HepG2 (cell line): ENCODE measurements around the gene SMC1B. TPM values are rescaled to one million over a fixed set of nuclear protein-coding genes. Genes with fewer than 3 reads are reported as not detected.

Source experiments
- BORCS8-MEF2B ChIP-seq: sonication (generic); formaldehyde crosslinking; IDR thresholded peaks from 2 replicates; pipeline ENCODE4 v1.8.0; 2022; ENCODE audit warnings: mild to moderate bottlenecking, missing genetic modification reagents
- BRCA1 ChIP-seq: sonication (generic); formaldehyde crosslinking; IDR thresholded peaks from 2 replicates; pipeline ENCODE4 v1.4.0; 2020; ENCODE audit warnings: missing genetic modification reagents
- CENPBD1 ChIP-seq: sonication (generic); formaldehyde crosslinking; IDR thresholded peaks from 2 replicates; pipeline ENCODE4 v1.8.0; 2022; ENCODE audit warnings: missing genetic modification reagents, low read depth, mild to moderate bottlenecking, borderline replicate concordance
- DPF2 ChIP-seq: sonication (generic); formaldehyde crosslinking; IDR thresholded peaks from 2 replicates; pipeline ENCODE4 v1.4.0; 2020; ENCODE audit warnings: mild to moderate bottlenecking, low read depth, missing genetic modification reagents, borderline replicate concordance
- GLI4 ChIP-seq: sonication (generic); formaldehyde crosslinking; IDR thresholded peaks from 2 replicates; pipeline ENCODE4 v1.5.1; 2020; ENCODE audit warnings: missing genetic modification reagents, mild to moderate bottlenecking, moderate library complexity, borderline replicate concordance
- IRF9 ChIP-seq: sonication (generic); formaldehyde crosslinking; IDR thresholded peaks from 2 replicates; pipeline ENCODE4 v1.8.0; 2022; ENCODE audit warnings: missing genetic modification reagents, mild to moderate bottlenecking, borderline replicate concordance
- MBD4 ChIP-seq: IDR thresholded peaks from 2 replicates; pipeline ENCODE4 v1.6.1; 2012; ENCODE audit warnings: low read length, inconsistent platforms, borderline replicate concordance
- PRDM10 ChIP-seq: sonication (generic); formaldehyde crosslinking; IDR thresholded peaks from 2 replicates; pipeline ENCODE4 v1.4.0; 2020; ENCODE audit warnings: low read depth, missing genetic modification reagents
- SETDB1 ChIP-seq: sonication (generic); formaldehyde crosslinking; IDR thresholded peaks from 2 replicates; pipeline ENCODE4 v1.5.1; 2020; ENCODE audit warnings: missing genetic modification reagents, mild to moderate bottlenecking, borderline replicate concordance
- SIX4 ChIP-seq: sonication (generic); formaldehyde crosslinking; IDR thresholded peaks from 2 replicates; pipeline ENCODE4 v1.4.0; 2020; ENCODE audit warnings: missing genetic modification reagents
- TBX3 ChIP-seq: fragments of 450-650 bp; IDR thresholded peaks from 2 replicates; pipeline ENCODE4 v1.6.1; 2017; ENCODE audit warnings: antibody characterized with exemption, mild to moderate bottlenecking, inconsistent platforms, borderline replicate concordance
- ZNF10 ChIP-seq: sonication (generic); formaldehyde crosslinking; IDR thresholded peaks from 2 replicates; pipeline ENCODE4 v1.4.0; 2020; ENCODE audit warnings: mild to moderate bottlenecking, low read depth, missing genetic modification reagents, borderline replicate concordance
- ZNF253 ChIP-seq: sonication (generic); formaldehyde crosslinking; IDR thresholded peaks from 2 replicates; pipeline ENCODE4 v1.8.0; 2022; ENCODE audit warnings: mild to moderate bottlenecking, missing genetic modification reagents, borderline replicate concordance
- ZNF280D ChIP-seq: sonication (generic); formaldehyde crosslinking; IDR thresholded peaks from 2 replicates; pipeline ENCODE4 v1.5.1; 2020; ENCODE audit warnings: mild to moderate bottlenecking, missing genetic modification reagents
- ZNF430 ChIP-seq: sonication (generic); formaldehyde crosslinking; IDR thresholded peaks from 2 replicates; pipeline ENCODE4 v1.9.0; 2021; ENCODE audit warnings: mild to moderate bottlenecking, missing genetic modification reagents
- ZNF569 ChIP-seq: sonication (generic); formaldehyde crosslinking; IDR thresholded peaks from 2 replicates; pipeline ENCODE4 v1.5.0; 2020; ENCODE audit warnings: mild to moderate bottlenecking, missing genetic modification reagents, moderate library complexity, borderline replicate concordance
- ZNF674 ChIP-seq: sonication (generic); formaldehyde crosslinking; IDR thresholded peaks from 2 replicates; pipeline ENCODE4 v1.5.0; 2020; ENCODE audit warnings: low read depth, mild to moderate bottlenecking, missing genetic modification reagents
- polyA plus RNA-seq, 8 experiments: library from polyadenylated mRNA; depleted of rRNA in 3 of 8; stranded (reverse) in 7 of 8; unstranded in 1 of 8; fragments of >200 nt; fragmentation: Illumina TruSeq in 4 of 8; extraction: Trizol in 4 of 8; gene quantifications; 2 replicates each; pipeline versions ENCODE4 v1.2.1 to v1.2.3, GENCODE V29; 2011 to 2016; ENCODE audit warnings: low read depth in 4 of 8, missing spikeins in 1 of 8, mixed read lengths in 1 of 8; ENCODE audit not compliant: insufficient read depth in 1 of 8
- total RNA-seq, 5 experiments: library from RNA; depleted of rRNA; stranded (reverse); fragments of >200 nt; fragmentation: Illumina TruSeq; extraction: Trizol; gene quantifications; 2 replicates each; pipeline ENCODE4 v1.2.3, GENCODE V29; 2016; ENCODE audit warnings: low read depth in 1 of 5
- TF ChIP-seq, protein P1 (sequence below): sonication (generic); formaldehyde crosslinking; IDR thresholded peaks from 2 replicates; pipeline ENCODE4 v1.5.1; 2020; ENCODE audit warnings: mild to moderate bottlenecking, missing genetic modification reagents, borderline replicate concordance
- TF ChIP-seq, protein P2 (sequence below): IDR thresholded peaks from 2 replicates; pipeline ENCODE4 v1.6.1; 2016; ENCODE audit warnings: low read depth, borderline replicate concordance

Gene SMC1B
- total and polyA plus RNA-seq, 2 of the 13 experiments (the other 11 are each of a cell fraction or from before 2014, with no cell fraction given) = not detected

DNA sequence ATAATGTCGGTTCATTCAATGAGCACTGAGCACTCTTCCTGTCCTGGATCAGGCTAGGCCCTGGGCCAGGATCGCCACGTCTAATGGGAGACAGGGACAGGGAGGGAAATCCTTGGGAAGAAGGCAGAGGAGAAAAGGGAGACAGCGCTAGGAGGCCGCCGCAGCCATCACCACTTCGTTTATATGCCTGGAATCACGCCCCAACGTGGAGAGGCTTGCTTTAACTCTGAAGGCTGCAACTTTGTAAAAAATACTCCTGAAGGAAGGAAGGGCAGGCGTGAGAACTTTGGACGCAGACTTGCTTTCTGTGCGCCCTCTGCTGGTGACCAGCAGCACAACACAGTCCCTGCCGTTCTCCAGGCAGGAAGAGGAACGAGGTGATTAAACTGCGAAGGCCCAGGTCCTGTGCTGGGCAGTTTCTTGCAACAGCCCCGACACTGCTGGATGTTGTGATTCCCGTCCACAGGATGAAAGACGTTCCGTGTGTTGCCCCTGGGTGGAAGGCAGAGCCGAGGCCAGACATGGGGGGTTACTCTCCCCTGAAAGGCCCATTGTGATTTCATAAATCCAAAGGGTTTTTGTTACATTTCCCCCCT is 22.2 kb upstream of the SMC1B start (continued):
- no peak for TF ChIP-seq MBD4
- no peak for TF ChIP-seq SIX4 (CRISPR knock-in tag)
- TF ChIP-seq ZNF280D (CRISPR knock-in tag) = no peak
- TF ChIP-seq ZNF10 (CRISPR knock-in tag) = no peak
- peak; percentile 26; the same call in 1 of the 2 replicates for TF ChIP-seq IRF9 (CRISPR knock-in tag)
- TF ChIP-seq BORCS8-MEF2B (CRISPR knock-in tag) = peak; percentile 80; the same call in 1 of the 2 replicates
- TF ChIP-seq CENPBD1 = no peak
- TF ChIP-seq GLI4 (CRISPR knock-in tag) = no peak
- TF ChIP-seq, protein P1, sequence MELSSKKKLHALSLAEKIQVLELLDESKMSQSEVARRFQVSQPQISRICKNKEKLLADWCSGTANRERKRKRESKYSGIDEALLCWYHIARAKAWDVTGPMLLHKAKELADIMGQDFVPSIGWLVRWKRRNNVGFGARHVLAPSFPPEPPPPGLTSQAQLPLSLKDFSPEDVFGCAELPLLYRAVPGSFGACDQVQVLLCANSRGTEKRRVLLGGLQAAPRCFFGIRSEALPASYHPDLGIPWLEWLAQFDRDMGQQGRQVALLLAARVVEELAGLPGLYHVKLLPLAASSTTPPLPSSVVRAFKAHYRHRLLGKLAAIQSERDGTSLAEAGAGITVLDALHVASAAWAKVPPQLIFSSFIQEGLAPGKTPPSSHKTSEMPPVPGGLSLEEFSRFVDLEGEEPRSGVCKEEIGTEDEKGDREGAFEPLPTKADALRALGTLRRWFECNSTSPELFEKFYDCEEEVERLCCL (CRISPR knock-in tag) = no peak
- TF ChIP-seq ZNF674 (CRISPR knock-in tag) = no peak
- TF ChIP-seq SETDB1 (CRISPR knock-in tag) = no peak
- 0 out of 2 replicates have a peak, but pooled peaks have one; percentile 39 for TF ChIP-seq BRCA1 (CRISPR knock-in tag)
- TF ChIP-seq TBX3 = no peak
- no peak for TF ChIP-seq PRDM10 (CRISPR knock-in tag)
- TF ChIP-seq ZNF569 (CRISPR knock-in tag) = no peak
- TF ChIP-seq, protein P2, sequence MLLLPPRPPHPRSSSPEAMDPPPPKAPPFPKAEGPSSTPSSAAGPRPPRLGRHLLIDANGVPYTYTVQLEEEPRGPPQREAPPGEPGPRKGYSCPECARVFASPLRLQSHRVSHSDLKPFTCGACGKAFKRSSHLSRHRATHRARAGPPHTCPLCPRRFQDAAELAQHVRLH (CRISPR knock-in tag) = peak; percentile 32; the same call in 1 of the 2 replicates
- TF ChIP-seq DPF2 = no peak
- no peak for TF ChIP-seq ZNF253 (CRISPR knock-in tag)
- no peak for TF ChIP-seq ZNF430 (CRISPR knock-in tag)
